HepG2 (cell line): Measurements from ENCODE around the gene ZNF264. TPM values are rescaled to one million over a fixed set of nuclear protein-coding genes. Genes with fewer than 3 reads are reported as not detected.

Source experiments
- ATF6 ChIP-seq: sonication (generic); formaldehyde crosslinking; conservative IDR thresholded peaks from 2 replicates; pipeline ENCODE4 v1.4.0; 2020; ENCODE audit warnings: missing genetic modification reagents
- DNMT3B ChIP-seq: conservative IDR thresholded peaks from 2 replicates; pipeline ENCODE4 v1.6.1; 2016; ENCODE audit warnings: missing biosample characterization, control low read depth
- FOXO1 ChIP-seq: sonication (generic); formaldehyde crosslinking; IDR thresholded peaks from 2 replicates; pipeline ENCODE4 v1.4.0; 2020; ENCODE audit warnings: missing genetic modification reagents
- HMGA1 ChIP-seq: sonication (generic); formaldehyde crosslinking; conservative IDR thresholded peaks from 2 replicates; pipeline ENCODE4 v1.4.0; 2020; ENCODE audit warnings: missing genetic modification reagents
- HOXA5 ChIP-seq: sonication (generic); formaldehyde crosslinking; IDR thresholded peaks from 2 replicates; pipeline ENCODE4 v1.4.0; 2020; ENCODE audit warnings: missing genetic modification reagents
- LCORL ChIP-seq, 2 experiments: fragments of 450-650 bp in 1 of 2; sonication (generic) in 1 of 2; formaldehyde crosslinking in 1 of 2; IDR thresholded peaks; 2 replicates each; pipeline versions ENCODE4 v1.5.0 to v1.6.1; 2017 to 2020; ENCODE audit warnings: antibody characterized with exemption in 1 of 2, missing genetic modification reagents in 1 of 2
- MAFG ChIP-seq: sonication (generic); formaldehyde crosslinking; IDR thresholded peaks from 2 replicates; pipeline ENCODE4 v1.5.1; 2020; ENCODE audit warnings: mild to moderate bottlenecking, missing genetic modification reagents
- MEIS1 ChIP-seq: sonication (generic); formaldehyde crosslinking; IDR thresholded peaks from 2 replicates; pipeline ENCODE4 v1.9.0; 2021; ENCODE audit warnings: mild to moderate bottlenecking, missing genetic modification reagents, moderate library complexity, borderline replicate concordance
- MNT ChIP-seq: fragments of 450-650 bp; IDR thresholded peaks from 2 replicates; pipeline ENCODE4 v1.6.1; 2016
- NFKB2 ChIP-seq: sonication (generic); formaldehyde crosslinking; IDR thresholded peaks from 2 replicates; pipeline ENCODE4 v1.4.0; 2020; ENCODE audit warnings: missing genetic modification reagents, borderline replicate concordance
- POLR2AphosphoS5 ChIP-seq: IDR thresholded peaks from 2 replicates; pipeline ENCODE4 v1.6.1; 2012; ENCODE audit warnings: low read depth, low read length
- PRDM4 ChIP-seq: sonication (generic); formaldehyde crosslinking; IDR thresholded peaks from 2 replicates; pipeline ENCODE4 v1.9.0; 2021; ENCODE audit warnings: missing genetic modification reagents, borderline replicate concordance
- RBAK ChIP-seq: sonication (generic); formaldehyde crosslinking; IDR thresholded peaks from 2 replicates; pipeline ENCODE4 v1.5.1; 2020; ENCODE audit warnings: mild to moderate bottlenecking, missing genetic modification reagents
- RFX5 ChIP-seq: IDR thresholded peaks from 2 replicates; pipeline ENCODE4 v1.6.1; 2011; ENCODE audit warnings: low read depth, low read length, improper control_type of control experiment
- RXRB ChIP-seq: IDR thresholded peaks from 2 replicates; pipeline ENCODE4 v1.6.1; 2016; ENCODE audit warnings: borderline replicate concordance, missing genetic modification reagents, missing compliant biosample characterization
- ZBTB2 ChIP-seq: sonication (generic); formaldehyde crosslinking; IDR thresholded peaks from 2 replicates; pipeline ENCODE4 v1.8.0; 2022; ENCODE audit warnings: low read depth, missing genetic modification reagents
- ZBTB7A ChIP-seq: sonication (generic); formaldehyde crosslinking; IDR thresholded peaks from 2 replicates; pipeline ENCODE4 v1.8.0; 2022; ENCODE audit warnings: mild to moderate bottlenecking, missing genetic modification reagents
- ZMAT3 ChIP-seq: sonication (generic); formaldehyde crosslinking; conservative IDR thresholded peaks from 2 replicates; pipeline ENCODE4 v1.7.0; 2021; ENCODE audit warnings: missing genetic modification reagents
- ZNF275 ChIP-seq: sonication (generic); formaldehyde crosslinking; IDR thresholded peaks from 2 replicates; pipeline ENCODE4 v1.8.0; 2022; ENCODE audit warnings: missing genetic modification reagents, mild to moderate bottlenecking, inconsistent platforms, borderline replicate concordance
- ZNF446 ChIP-seq: sonication (generic); formaldehyde crosslinking; IDR thresholded peaks from 2 replicates; pipeline ENCODE4 v1.5.0; 2020; ENCODE audit warnings: mild to moderate bottlenecking, missing genetic modification reagents
- polyA plus RNA-seq, 8 experiments: library from polyadenylated mRNA; depleted of rRNA in 3 of 8; stranded (reverse) in 7 of 8; unstranded in 1 of 8; fragments of >200 nt; fragmentation: Illumina TruSeq in 4 of 8; extraction: Trizol in 4 of 8; gene quantifications; 2 replicates each; pipeline versions ENCODE4 v1.2.1 to v1.2.3, GENCODE V29; 2011 to 2016; ENCODE audit warnings: low read depth in 4 of 8, missing spikeins in 1 of 8, mixed read lengths in 1 of 8; ENCODE audit not compliant: insufficient read depth in 1 of 8
- total RNA-seq, 5 experiments: library from RNA; depleted of rRNA; stranded (reverse); fragments of >200 nt; fragmentation: Illumina TruSeq; extraction: Trizol; gene quantifications; 2 replicates each; pipeline ENCODE4 v1.2.3, GENCODE V29; 2016; ENCODE audit warnings: low read depth in 1 of 5
- TF ChIP-seq, protein P1 (sequence below): sonication (generic); formaldehyde crosslinking; IDR thresholded peaks from 2 replicates; pipeline ENCODE4 v1.8.1; 2023; ENCODE audit warnings: mild to moderate bottlenecking, inconsistent platforms, moderate library complexity, missing genetic modification reagents, borderline replicate concordance

ZNF264 gene
- total and polyA plus RNA-seq, 2 of the 13 experiments (the other 11 are each of a cell fraction or from before 2014, with no cell fraction given) = 3.5 to 17.6 TPM

GRCh38 chr19:57245959-57246358 is 54.7 kb downstream of the ZNF264 start (continued):
- TF ChIP-seq LCORL (IDR thresholded peaks at IDR 0.05) (no peak), LCORL (CRISPR knock-in tag; IDR thresholded peaks at IDR 0.05) (no peak), POLR2AphosphoS5 (no peak), RBAK (no peak), FOXO1 (CRISPR knock-in tag) (peak; percentile 51; the same call in 1 of the 2 replicates), ZNF275 (CRISPR knock-in tag) (no peak), ZMAT3 (CRISPR knock-in tag) (no peak), MEIS1 (CRISPR knock-in tag) (no peak), DNMT3B (CRISPR knock-in tag) (no peak), PRDM4 (no peak), ATF6 (no peak), RFX5 (no peak), HMGA1 (CRISPR knock-in tag) (no peak), MAFG (CRISPR knock-in tag) (no peak), RXRB (CRISPR knock-in tag) (peak; percentile 73), NFKB2 (CRISPR knock-in tag) (no peak), ZBTB2 (CRISPR knock-in tag) (no peak), ZBTB7A (CRISPR knock-in tag) (no peak), ZNF446 (CRISPR knock-in tag) (no peak), MNT (no peak), HOXA5 (CRISPR knock-in tag) (no peak)
- TF ChIP-seq, protein P1, sequence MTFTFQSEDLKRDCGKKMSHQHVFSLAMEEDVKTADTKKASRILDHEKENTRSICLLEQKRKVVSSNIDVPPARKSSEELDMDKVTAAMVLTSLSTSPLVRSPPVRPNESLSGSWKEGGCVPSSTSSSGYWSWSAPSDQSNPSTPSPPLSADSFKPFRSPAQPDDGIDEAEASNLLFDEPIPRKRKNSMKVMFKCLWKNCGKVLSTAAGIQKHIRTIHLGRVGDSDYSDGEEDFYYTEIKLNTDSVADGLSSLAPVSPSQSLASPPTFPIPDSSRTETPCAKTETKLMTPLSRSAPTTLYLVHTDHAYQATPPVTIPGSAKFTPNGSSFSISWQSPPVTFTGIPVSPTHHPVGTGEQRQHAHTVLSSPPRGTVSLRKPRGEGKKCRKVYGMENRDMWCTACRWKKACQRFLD (CRISPR knock-in tag) = no peak
